ENCODE measurements around the gene KIAA1614.

Gene KIAA1614

GRCh38 chr1:180941518-180942275 lies 29.0 kb downstream of the KIAA1614 start:
- DNase-seq (ENCODE audit: low read depth): no peak
- H3K4me3 ChIP-seq (ENCODE audit: low read length): no peak overlapping the region
- no peak for TF ChIP-seq CTCF (conservative IDR thresholded peaks at IDR 0.05; ENCODE audit: low read length)

GRCh38 chr1:180945151-180945550 lies 32.5 kb downstream of the KIAA1614 start:
- TF ChIP-seq CTCF (conservative IDR thresholded peaks at IDR 0.05; ENCODE audit: low read length): no peak
- no peak for DNase-seq (ENCODE audit: low read depth)
- H3K4me3 ChIP-seq (ENCODE audit: low read length): no peak overlapping the region

GRCh38 chr1:180945551-180945950 lies 32.9 kb downstream of the KIAA1614 start:
- TF ChIP-seq CTCF (conservative IDR thresholded peaks at IDR 0.05; ENCODE audit: low read length): no peak
- no peak for DNase-seq (ENCODE audit: low read depth)
- H3K4me3 ChIP-seq (ENCODE audit: low read length): no peak overlapping the region

GRCh38 chr1:180946056-180946455 lies 33.4 kb downstream of the KIAA1614 start:
- no peak for DNase-seq (ENCODE audit: low read depth)

GRCh38 chr1:180946541-180947498 lies 34.1 kb downstream of the KIAA1614 start:
- DNase-seq (ENCODE audit: low read depth): no peak

More at GRCh38 chr1:180946056-180946455, 33.4 kb downstream of the KIAA1614 start:
- no peak for TF ChIP-seq CTCF (conservative IDR thresholded peaks at IDR 0.05; ENCODE audit: low read length)
- H3K4me3 ChIP-seq (ENCODE audit: low read length): no peak overlapping the region

GRCh38 chr1:180947499-180947885 lies 34.8 kb downstream of the KIAA1614 start:
- DNase-seq (ENCODE audit: low read depth): no peak
- H3K4me3 ChIP-seq (ENCODE audit: low read length): no peak overlapping the region
- no peak for TF ChIP-seq CTCF (conservative IDR thresholded peaks at IDR 0.05; ENCODE audit: low read length)

More at GRCh38 chr1:180946541-180947498, 34.1 kb downstream of the KIAA1614 start:
- H3K4me3 ChIP-seq (ENCODE audit: low read length): no peak overlapping the region
- no peak for TF ChIP-seq CTCF (conservative IDR thresholded peaks at IDR 0.05; ENCODE audit: low read length)

Data from AG10803 (cell line).